Pancreas (tissue), 10 donors: ENCODE results near the gene TNFAIP2. TPM values are rescaled to one million over a fixed set of nuclear protein-coding genes. Genes with fewer than 3 reads are reported as not detected.
"Not testable (repeated sequence)": the region's sequence is repeated elsewhere in the genome, so short reads cannot be mapped to it uniquely, and the experiment has no call there.

Experiments used
- ATAC-seq, 4 donors: fragments of 200-7000 bp; cut with Tn5 transposase; one replicate each; pipeline versions ENCODE4 v1.8.0 to v1.9.1; 2020; ENCODE audit warnings: mild to moderate bottlenecking in 4 of 4, moderate library complexity in 4 of 4
- DNase-seq, 6 donors: peaks; one replicate each; pipeline ENCODE4 v3.0.0-alpha.2; 2020
- FAIRE-seq: peaks from 2 replicates; lab custom pipeline; 2012; peaks lifted over from hg19 to GRCh38; lab: Jason Lieb, UNC
- H3K27ac ChIP-seq, 4 donors: fragments of 200-600 bp; sonication (generic); 1 replicate in 3 of 4; 2 replicates in 1 of 4; pipeline versions ENCODE4 v1.5.0 to v1.8.0; 2020
- H3K27me3 ChIP-seq, 4 donors: fragments of 200-600 bp; one replicate each; pipeline ENCODE4 v1.8.0; 2021
- H3K36me3 ChIP-seq, 3 donors: fragments of 200-600 bp; sonication (generic) in 1 of 3; one replicate each; pipeline versions ENCODE4 v1.5.0 to v1.8.0; 2020 to 2021
- H3K4me1 ChIP-seq, 3 donors: fragments of 200-600 bp; one replicate each; pipeline ENCODE4 v1.8.0; 2021
- H3K4me3 ChIP-seq, 4 donors: fragments of 200-600 bp; sonication (generic) in 2 of 4; one replicate each; pipeline versions ENCODE4 v1.5.0 to v1.8.0; 2020 to 2021
- H3K9me3 ChIP-seq, 4 donors: fragments of 200-600 bp; one replicate each; pipeline ENCODE4 v1.8.0; 2021
- CTCF ChIP-seq, 4 donors: fragments of 200-600 bp; sonication (generic) in 3 of 4; IDR thresholded peaks; one replicate each; pipeline versions ENCODE4 v1.5.0 to v1.8.0; 2021; ENCODE audit warnings: antibody characterized with exemption in 4 of 4
- WGBS, 2 donors: extraction: QIAGEN DNeasy Blood & Tissue Kit; methylation state at CpG; one replicate each; pipeline ENCODE4 v1.1.7; 2013; 5-methylcytosine and 5-hydroxymethylcytosine counted together
- intact Hi-C, 3 donors: fragments of 100-400 bp; cut with DNase I; formaldehyde crosslinking; loops; one replicate each; pipeline versions ENCODE4 v1.11.1 to v1.14.2; 2022
- polyA plus RNA-seq, 2 donors: library from polyadenylated mRNA; stranded (reverse); fragments of 200-250 nt; gene quantifications; one replicate each; pipeline ENCODE4 v1.2.3, GENCODE V29; 2013
- total RNA-seq, 6 donors: library from RNA; stranded (reverse); fragmentation: NEBNext Ultra II Directional in 4 of 6; extraction: Animal tissue kit (Norgen Biotek cat#: 25700) in 4 of 6; gene quantifications; one replicate each; pipeline versions ENCODE4 v1.2.1 to v1.2.4, GENCODE V29; 2021 to 2023
- donor health status: healthy with polysubstance abuse.
- donor health status: DM: no; HTN: no; CAD: no; lungs with moderate emphysema.
- donor health status: DM: no; HTN: no; CAD: no.
- donor health status: control.
- donor health status: control.
- donor health status: Bipolar disorder and iron deficiency.
- donor health status: DM: yes; HTN: yes; CAD: no.
- donor health status: DM: no; HTN: no; CAD: no.
- donor health status: DM: no; HTN: no; CAD: no.
- donor health status: DM: yes; HTN: yes; CAD: no.

The TNFAIP2 gene
- total and polyA plus RNA-seq, 8 donors: 7.0 to 288 (median 50.6) TPM

- no peak overlapping the region for H3K4me3 ChIP-seq
- TF ChIP-seq CTCF (IDR thresholded peaks at IDR 0.05): no peak
- no peaks in the 10 kb centered on the region for H3K27me3 ChIP-seq
- no peaks in the 10 kb centered on the region for H3K36me3 ChIP-seq
- H3K9me3 ChIP-seq: no peaks in the 10 kb centered on the region
- ATAC-seq (no peak), DNase-seq (peak in 1 of 6 donors; percentile 26), FAIRE-seq (no peak)
- intact Hi-C loops: no loop called here
- no peak overlapping the region for H3K27ac ChIP-seq
- H3K4me1 ChIP-seq: peaks cover 7 to 25% (median 11%) of the 10 kb centered on the region in 3 donors
- 80 to 88% methylated on average over 10 of the region's 10 CpGs for WGBS, 2 donors
These were observed 7.3 kb upstream of the TNFAIP2 start for GRCh38 chr14:103115845-103116572.

GRCh38 chr14:103116636-103117035 lies 6.6 kb upstream of the TNFAIP2 start:
- Histone ChIP-seq H3K36me3 (no peaks in the 10 kb centered on the region), H3K27me3 (no peaks in the 10 kb centered on the region), H3K4me1 (peaks cover 1 to 23% (median 5%) of the 10 kb centered on the region in 3 donors), H3K9me3 (no peaks in the 10 kb centered on the region), H3K27ac (no peak overlapping the region), H3K4me3 (no peak overlapping the region)
- FAIRE-seq (no peak), DNase-seq (peak in 2 of 6 donors; percentile 9 to 32), ATAC-seq (no peak)
- WGBS, 2 donors: 85 to 86% methylated on average over 17 of the region's 17 CpGs
- intact Hi-C loops: no loop called here
- no peak for TF ChIP-seq CTCF (IDR thresholded peaks at IDR 0.05)

- H3K9me3 ChIP-seq, FAIRE-seq, DNase-seq, intact Hi-C loops, H3K27me3 ChIP-seq, H3K27ac ChIP-seq, ATAC-seq, H3K36me3 ChIP-seq, H3K4me3 ChIP-seq: not testable (repeated sequence)
- peaks cover 0 to 17% (median 0%) of the 10 kb centered on the region in 3 donors for H3K4me1 ChIP-seq
- WGBS, 2 donors: 84 to 92% methylated on average over 7 of the region's 7 CpGs
These were observed 5.8 kb upstream of the TNFAIP2 start for GRCh38 chr14:103117499-103117898.

GRCh38 chr14:103118018-103118662 lies 5.1 kb upstream of the TNFAIP2 start:
- Histone ChIP-seq H3K9me3 (no peaks in the 10 kb centered on the region), H3K27ac (peak overlapping the region in 2 of 4 donors; percentile 35 to 55), H3K27me3 (no peaks in the 10 kb centered on the region), H3K36me3 (no peaks in the 10 kb centered on the region), H3K4me1 (peaks cover 0 to 22% (median 0%) of the 10 kb centered on the region in 3 donors), H3K4me3 (no peak overlapping the region)
- intact Hi-C loops: no loop called here
- ATAC-seq (peak in 2 of 4 donors; percentile 10 to 30), DNase-seq (peak in 3 of 6 donors; percentile 27 to 40 (median 38)), FAIRE-seq (no peak)
- WGBS, 2 donors: 58 to 60% methylated on average over 9 of the region's 10 CpGs
- TF ChIP-seq CTCF (IDR thresholded peaks at IDR 0.05): no peak

GRCh38 chr14:103118663-103119404 lies 4.4 kb upstream of the TNFAIP2 start:
- 73 to 75% methylated on average over 9 of the region's 9 CpGs for WGBS, 2 donors
- intact Hi-C loops: no loop called here
- Histone ChIP-seq H3K4me1 (peaks cover 0 to 22% (median 0%) of the 10 kb centered on the region in 3 donors), H3K27me3 (no peaks in the 10 kb centered on the region), H3K9me3 (no peaks in the 10 kb centered on the region), H3K36me3 (no peaks in the 10 kb centered on the region), H3K27ac (peak overlapping the region in 2 of 4 donors; percentile 35 to 55), H3K4me3 (no peak overlapping the region)
- TF ChIP-seq CTCF (IDR thresholded peaks at IDR 0.05): no peak
- no peak for FAIRE-seq
- peak in 3 of 6 donors; percentile 38 to 81 (median 63) for DNase-seq
- peak in 2 of 4 donors; percentile 16 to 30 for ATAC-seq

GRCh38 chr14:103119527-103119926 lies 3.7 kb upstream of the TNFAIP2 start:
- peaks cover 0 to 22% (median 0%) of the 10 kb centered on the region in 3 donors for H3K4me1 ChIP-seq
- intact Hi-C loops, H3K27ac ChIP-seq, FAIRE-seq, H3K4me3 ChIP-seq, H3K36me3 ChIP-seq, H3K27me3 ChIP-seq, ATAC-seq, H3K9me3 ChIP-seq: not testable (repeated sequence)
- peak in 1 of 6 donors; percentile 8 for DNase-seq
- 75 to 87% methylated on average over 8 of the region's 8 CpGs for WGBS, 2 donors
